Measurements from ENCODE around the gene PANX1. TPM values are rescaled to one million over a fixed set of nuclear protein-coding genes. Genes with fewer than 3 reads are reported as not detected.

PANX1 gene
- total RNA-seq, 2 experiments from 2014 or later, result 10.8 to 11.4 TPM

GRCh38 chr11:94144216-94144615 lies 15.6 kb downstream of the PANX1 start:
- H3K36me3 Mint-ChIP-seq (ENCODE audit: low read depth), result no peaks in the 10 kb centered on the region
- no peak for ATAC-seq
- H3K4me3 Mint-ChIP-seq, result no peak overlapping the region
- intact Hi-C loops (cut with micrococcal nuclease), result no loop called here
- H3K9me3 Mint-ChIP-seq, result no peaks in the 10 kb centered on the region
- no peak for TF ChIP-seq CTCF (IDR thresholded peaks at IDR 0.05)
- ChIA-PET CTCF (interaction anchor here (2.0 kb wide), 1 partner anchor 15 kb away, joined by 8 read pairs; the partner anchor contains the start of gene PANX1), POLR2A (interaction anchor here (1.7 kb wide), 1 partner anchor 16 kb away, joined by 5 read pairs; the partner anchor contains the start of gene PANX1)
- peak overlapping the region; percentile 32 for H3K27ac Mint-ChIP-seq
- peaks cover 81% of the 10 kb centered on the region for H3K4me1 Mint-ChIP-seq (ENCODE audit: low read depth)
- DNase-seq, result no peak
- H3K27me3 Mint-ChIP-seq, result no peaks in the 10 kb centered on the region

GRCh38 chr11:94144664-94145063 lies 16.0 kb downstream of the PANX1 start:
- Mint-ChIP-seq H3K27ac (no peak overlapping the region), H3K36me3 (ENCODE audit: low read depth) (no peaks in the 10 kb centered on the region), H3K4me3 (no peak overlapping the region), H3K27me3 (no peaks in the 10 kb centered on the region), H3K4me1 (ENCODE audit: low read depth) (peaks cover 85% of the 10 kb centered on the region), H3K9me3 (no peaks in the 10 kb centered on the region)
- no peak for ATAC-seq
- no peak for TF ChIP-seq CTCF (IDR thresholded peaks at IDR 0.05)
- ChIA-PET POLR2A (interaction anchor here (1.7 kb wide), 1 partner anchor 16 kb away, joined by 5 read pairs; the partner anchor contains the start of gene PANX1), CTCF (interaction anchor here (2.0 kb wide), 1 partner anchor 15 kb away, joined by 8 read pairs; the partner anchor contains the start of gene PANX1)
- DNase-seq, result no peak
- intact Hi-C loops (cut with micrococcal nuclease), result no loop called here

GRCh38 chr11:94145431-94145830 lies 16.8 kb downstream of the PANX1 start:
- no peaks in the 10 kb centered on the region for H3K36me3 Mint-ChIP-seq (ENCODE audit: low read depth)
- DNase-seq, result no peak
- POLR2A ChIA-PET, result interaction anchor here (1.7 kb wide), 1 partner anchor 17 kb away, joined by 5 read pairs; the partner anchor contains the start of gene PANX1
- H3K4me3 Mint-ChIP-seq, result no peak overlapping the region
- intact Hi-C loops (cut with micrococcal nuclease), result no loop called here
- ATAC-seq, result no peak
- no peak overlapping the region for H3K27ac Mint-ChIP-seq
- TF ChIP-seq CTCF (IDR thresholded peaks at IDR 0.05), result no peak
- CTCF ChIA-PET, result interaction anchor here (1.2 to 2.0 kb wide), 2 partner anchors 9 to 16 kb away, joined by 5 to 8 read pairs; partner anchors contain the start of gene PANX1
- H3K4me1 Mint-ChIP-seq (ENCODE audit: low read depth), result peaks cover 84% of the 10 kb centered on the region
- no peaks in the 10 kb centered on the region for H3K27me3 Mint-ChIP-seq
- no peaks in the 10 kb centered on the region for H3K9me3 Mint-ChIP-seq

GRCh38 chr11:94145916-94146315 lies 17.3 kb downstream of the PANX1 start:
- POLR2A ChIA-PET, result no interaction called here
- intact Hi-C loops (cut with micrococcal nuclease), result no loop called here
- CTCF ChIA-PET, result interaction anchor here (1.2 to 2.0 kb wide), 2 partner anchors 9 to 17 kb away, joined by 5 to 8 read pairs; partner anchors contain the start of gene PANX1

More at GRCh38 chr11:94145916-94146315, 17.3 kb downstream of the PANX1 start:
- Mint-ChIP-seq H3K4me1 (ENCODE audit: low read depth) (peaks cover 85% of the 10 kb centered on the region), H3K27me3 (no peaks in the 10 kb centered on the region), H3K4me3 (no peak overlapping the region), H3K9me3 (no peaks in the 10 kb centered on the region), H3K27ac (no peak overlapping the region), H3K36me3 (ENCODE audit: low read depth) (no peaks in the 10 kb centered on the region)
- TF ChIP-seq CTCF (IDR thresholded peaks at IDR 0.05), result no peak
- DNase-seq, result no peak
- no peak for ATAC-seq
